Inflammatory macrophage treated with lipopolysaccharide for 4 hours (primary cell): ENCODE measurements around the gene MUC6.
A peak's percentile ranks its signal among the peaks of the same experiment; 100 is the strongest.

Experiments used
- DNase-seq: peaks from one replicate; pipeline ENCODE4 v3.0.0-alpha.2; 2020

MUC6 gene

GRCh38 chr11:1051356-1052132 lies 15.0 kb upstream of the MUC6 start:
- no peak for DNase-seq

GRCh38 chr11:1050581-1051355 lies 14.2 kb upstream of the MUC6 start:
- peak; percentile 47 for DNase-seq

- no peak for DNase-seq
Measured at GRCh38 chr11:1049911-1050580, 13.5 kb upstream of the MUC6 start.

GRCh38 chr11:1049431-1049891 lies 12.9 kb upstream of the MUC6 start:
- peak; percentile 47 for DNase-seq

- no peak for DNase-seq
Measured at GRCh38 chr11:1049071-1049405, 12.5 kb upstream of the MUC6 start.

- DNase-seq = no peak
Measured at GRCh38 chr11:1048375-1049070, 12.0 kb upstream of the MUC6 start.

GRCh38 chr11:1047595-1048156 lies 11.2 kb upstream of the MUC6 start:
- no peak for DNase-seq

GRCh38 chr11:1044160-1044559 lies 7.6 kb upstream of the MUC6 start:
- DNase-seq = no peak

GRCh38 chr11:1043563-1044096 lies 7.1 kb upstream of the MUC6 start:
- no peak for DNase-seq

GRCh38 chr11:1042626-1043562 lies 6.4 kb upstream of the MUC6 start:
- no peak for DNase-seq

GRCh38 chr11:1041936-1042608 lies 5.6 kb upstream of the MUC6 start:
- DNase-seq = no peak

GRCh38 chr11:1041471-1041870 lies 5.0 kb upstream of the MUC6 start:
- DNase-seq = no peak

- DNase-seq = no peak
Measured at GRCh38 chr11:1041149-1041467, 4.6 kb upstream of the MUC6 start.

GRCh38 chr11:1040428-1041148 lies 4.1 kb upstream of the MUC6 start:
- no peak for DNase-seq

- no peak for DNase-seq
Measured at GRCh38 chr11:1039481-1040427, 3.2 kb upstream of the MUC6 start.

- DNase-seq = no peak
Measured at GRCh38 chr11:1038921-1039320, 2.4 kb upstream of the MUC6 start.

GRCh38 chr11:1038361-1038760 lies 1.8 kb upstream of the MUC6 start:
- no peak for DNase-seq

GRCh38 chr11:1037506-1038055 lies 1.1 kb upstream of the MUC6 start:
- DNase-seq = no peak

- no peak for DNase-seq
Measured at GRCh38 chr11:1036931-1037330, 413 bp upstream of the MUC6 start.
